B cell (primary cell): Measurements from ENCODE around the gene REM2. TPM values are rescaled to one million over a fixed set of nuclear protein-coding genes. Genes with fewer than 3 reads are reported as not detected.

Experiments used
- ATAC-seq: fragments of 200-7000 bp; cut with Tn5 transposase; one replicate; pipeline ENCODE4 v1.10.0; 2021; ENCODE audit warnings: low read depth, mild to moderate bottlenecking, moderate number of reproducible peaks, moderate library complexity
- CTCF ChIA-PET: fragments of 350-600 bp; sonication (Branson Sonifier 250); formaldehyde crosslinking; loops from one replicate; lab custom pipeline; 2021; ENCODE audit warnings: antibody characterized with exemption, inconsistent platforms; lab: Charles Lee
- POLR2A ChIA-PET: fragments of 350-600 bp; sonication (Branson Sonifier 250); formaldehyde crosslinking; loops from one replicate; lab custom pipeline; 2021; ENCODE audit warnings: antibody characterized with exemption; lab: Charles Lee
- DNase-seq: peaks from one replicate; pipeline ENCODE4 v3.0.0; 2013
- H2AFZ ChIP-seq: 2 replicates; pipeline ENCODE4 v1.6.1; 2012; ENCODE audit warnings: mild to moderate bottlenecking, low read depth, low read length; ENCODE audit not compliant: insufficient read depth, poor library complexity, severe bottlenecking
- H3K27ac ChIP-seq, 2 donors: 1 replicate in 1 of 2; 2 replicates in 1 of 2; pipeline ENCODE4 v1.5.1; 2012 to 2013; ENCODE audit warnings: low read length in 2 of 2, mild to moderate bottlenecking in 2 of 2, moderate library complexity in 1 of 2
- H3K27me3 ChIP-seq, 4 experiments: fragments of 200-600 bp in 1 of 4; sonication (generic) in 1 of 4; replicated peaks in 1 of 4; 1 replicate in 2 of 4; 2 replicates in 2 of 4; pipeline versions ENCODE4 v1.6.1 to v1.7.0; 2013 to 2016; ENCODE audit warnings: low read length in 3 of 4, mild to moderate bottlenecking in 2 of 4, mixed read lengths in 1 of 4, moderate library complexity in 1 of 4; ENCODE audit not compliant: insufficient read depth in 4 of 4, control insufficient read depth in 3 of 4; ENCODE audit errors: control extremely low read depth in 1 of 4
- H3K36me3 ChIP-seq, 2 experiments: replicated peaks in 1 of 2; 1 replicate in 1 of 2; 2 replicates in 1 of 2; pipeline versions ENCODE4 v1.6.1 to v1.7.1; 2013; ENCODE audit warnings: low read length in 1 of 2; ENCODE audit not compliant: insufficient read depth in 2 of 2, control insufficient read depth in 1 of 2; ENCODE audit errors: control extremely low read depth in 1 of 2, extremely low read depth in 1 of 2
- H3K4me1 ChIP-seq, 2 donors: fragments of 200-600 bp in 1 of 2; sonication (generic) in 1 of 2; 1 replicate in 1 of 2; 2 replicates in 1 of 2; pipeline versions ENCODE4 v1.5.1 to v1.6.1; 2013 to 2017; ENCODE audit warnings: low read length in 2 of 2; ENCODE audit not compliant: control insufficient read depth in 2 of 2, insufficient read depth in 2 of 2
- H3K4me2 ChIP-seq: replicated peaks from 2 replicates; pipeline ENCODE3; 2012; ENCODE audit warnings: mild to moderate bottlenecking, low read depth, low read length; ENCODE audit not compliant: poor library complexity, severe bottlenecking
- H3K4me3 ChIP-seq, 5 experiments: fragments of 200-600 bp in 1 of 5; sonication (generic) in 1 of 5; 1 replicate in 3 of 5; 2 replicates in 2 of 5; pipeline versions ENCODE4 v1.5.1 to v1.7.0; 2011 to 2016; ENCODE audit warnings: low read length in 4 of 5, mild to moderate bottlenecking in 4 of 5, low read depth in 2 of 5, control low read depth in 1 of 5, moderate library complexity in 1 of 5; ENCODE audit not compliant: insufficient read depth in 1 of 5; ENCODE audit errors: control extremely low read depth in 1 of 5, extremely low read depth in 1 of 5
- H3K79me2 ChIP-seq: fragments of 200-600 bp; sonication (generic); one replicate; pipeline ENCODE4 v1.6.0; 2016; ENCODE audit warnings: low read length; ENCODE audit not compliant: control insufficient read depth, insufficient read depth
- H3K9ac ChIP-seq: fragments of 200-600 bp; sonication (generic); 2 replicates; pipeline ENCODE4 v1.6.1; 2017; ENCODE audit warnings: mild to moderate bottlenecking, low read length, moderate library complexity
- H3K9me3 ChIP-seq, 3 donors: one replicate each; pipeline versions ENCODE4 v1.6.1 to v1.7.1; 2013; ENCODE audit warnings: low read length in 2 of 3; ENCODE audit not compliant: control insufficient read depth in 2 of 3, insufficient read depth in 1 of 3; ENCODE audit errors: control extremely low read depth in 1 of 3
- H4K20me1 ChIP-seq: 2 replicates; pipeline ENCODE4 v1.6.0; 2012; ENCODE audit warnings: mild to moderate bottlenecking, low read length; ENCODE audit not compliant: insufficient read depth, control insufficient read depth, poor library complexity, severe bottlenecking
- H3K27ac Mint-ChIP-seq: one replicate; pipeline ENCODE4 v1.8.0; 2021; ENCODE audit warnings: mixed read lengths
- H3K27me3 Mint-ChIP-seq: one replicate; pipeline ENCODE4 v1.8.0; 2021; ENCODE audit warnings: mixed read lengths
- H3K4me1 Mint-ChIP-seq: one replicate; pipeline ENCODE4 v1.8.0; 2021; ENCODE audit warnings: mixed read lengths
- H3K4me3 Mint-ChIP-seq: one replicate; pipeline ENCODE4 v1.8.0; 2021; ENCODE audit warnings: mixed read lengths
- H3K9me3 Mint-ChIP-seq: one replicate; pipeline ENCODE4 v1.8.0; 2022; ENCODE audit warnings: mixed read lengths; ENCODE audit not compliant: insufficient read depth
- CTCF ChIP-seq: fragments of 200-600 bp; IDR thresholded peaks from one replicate; pipeline ENCODE4 v1.8.0; 2022; ENCODE audit warnings: antibody characterized with exemption, mild to moderate bottlenecking
- EZH2 ChIP-seq: IDR thresholded peaks from 2 replicates; pipeline ENCODE4 v1.6.1; 2012; ENCODE audit warnings: borderline replicate concordance, low read depth, mild to moderate bottlenecking, moderate library complexity, low read length; ENCODE audit not compliant: insufficient read depth, poor library complexity, severe bottlenecking
- WGBS: methylation state at CpG from one replicate; pipeline ENCODE4 v1.1.5; 2013; ENCODE audit warnings: missing lambda C conversion rate; ENCODE audit not compliant: insufficient coverage; 5-methylcytosine and 5-hydroxymethylcytosine counted together
- intact Hi-C: fragments of 100-400 bp; cut with micrococcal nuclease; formaldehyde crosslinking; loops from one replicate; pipeline ENCODE4 v1.10.0; 2022
- polyA plus RNA-seq: library from polyadenylated mRNA; depleted of rRNA; stranded (reverse); fragments of >200 nt; gene quantifications from 2 replicates; pipeline ENCODE4 v1.2.3, GENCODE V29; 2012
- total RNA-seq, 2 donors: library from RNA; stranded (reverse); fragments of 120-200 nt in 1 of 2; gene quantifications; 1 replicate in 1 of 2; 2 replicates in 1 of 2; pipeline versions ENCODE4 v1.2.3 to v1.2.4, GENCODE V29; 2013 to 2022

The REM2 gene
- total and polyA plus RNA-seq, 2 donors (not counting 1 experiment from before 2014, with no cell fraction given), result 5.6 to 12.9 TPM

GRCh38 chr14:22842211-22843122 lies 40.6 kb upstream of the REM2 start:
- 98% methylated on average over 25 of the region's 28 CpGs for WGBS
- Histone ChIP-seq H3K4me1 (peaks cover 8 to 9% of the 10 kb centered on the region in 2 donors), H3K4me2 (no peak overlapping the region), H3K79me2 (no peaks in the 10 kb centered on the region), H3K9me3 (peaks cover 0 to 5% (median 0%) of the 10 kb centered on the region in 3 donors), H2AFZ (no peak overlapping the region), H3K27ac (no peak overlapping the region), H3K27me3 (peaks cover 0 to 33% (median 9%) of the 10 kb centered on the region in 4 experiments), H3K36me3 (no peaks in the 10 kb centered on the region), H3K9ac (no peak overlapping the region), H3K4me3 (no peak overlapping the region), H4K20me1 (no peaks in the 10 kb centered on the region)
- Mint-ChIP-seq H3K27me3 (peaks cover 5% of the 10 kb centered on the region), H3K9me3 (no peaks in the 10 kb centered on the region), H3K4me3 (no peak overlapping the region), H3K4me1 (peaks cover 5% of the 10 kb centered on the region), H3K27ac (no peak overlapping the region)
- ChIA-PET POLR2A (no interaction called here), CTCF (interaction anchor here (0.9 to 1.9 kb wide), 2 partner anchors 10 to 19 kb away, joined by 4 to 9 read pairs; no protein-coding TSS in a partner anchor)
- ATAC-seq, result no peak
- no peak for DNase-seq
- intact Hi-C loops, result no loop called here
- TF ChIP-seq CTCF (no peak), EZH2 (no peak)
